ENCODE results near the gene GNAQ.

Gene GNAQ

DNA sequence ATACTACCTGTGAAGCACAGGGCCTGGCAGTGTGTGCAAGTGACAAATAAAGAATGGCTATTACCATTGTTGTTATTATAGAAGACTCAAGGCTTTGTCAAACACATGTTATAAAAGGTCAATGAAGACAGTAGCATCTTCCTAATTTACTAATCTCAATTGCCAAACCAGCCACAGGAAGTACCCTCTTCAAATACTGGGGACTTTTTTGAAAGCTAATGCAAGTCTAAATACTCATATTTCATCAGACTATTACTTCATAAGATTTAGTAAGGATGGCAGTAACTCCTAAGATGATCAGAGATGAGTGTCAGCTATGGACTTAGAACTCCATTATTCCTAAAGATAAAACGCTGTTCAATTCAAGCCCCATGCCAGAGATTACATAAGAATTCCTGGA is 43.0 kb downstream of the GNAQ start:
- H3K27ac Mint-ChIP-seq: no peak overlapping the region
- no peaks in the 10 kb centered on the region for H3K4me1 Mint-ChIP-seq
- no peak overlapping the region for H3K4me3 Mint-ChIP-seq
- H3K36me3 Mint-ChIP-seq (ENCODE audit: low read depth): peaks cover 18% of the 10 kb centered on the region
- TF ChIP-seq, protein P1, sequence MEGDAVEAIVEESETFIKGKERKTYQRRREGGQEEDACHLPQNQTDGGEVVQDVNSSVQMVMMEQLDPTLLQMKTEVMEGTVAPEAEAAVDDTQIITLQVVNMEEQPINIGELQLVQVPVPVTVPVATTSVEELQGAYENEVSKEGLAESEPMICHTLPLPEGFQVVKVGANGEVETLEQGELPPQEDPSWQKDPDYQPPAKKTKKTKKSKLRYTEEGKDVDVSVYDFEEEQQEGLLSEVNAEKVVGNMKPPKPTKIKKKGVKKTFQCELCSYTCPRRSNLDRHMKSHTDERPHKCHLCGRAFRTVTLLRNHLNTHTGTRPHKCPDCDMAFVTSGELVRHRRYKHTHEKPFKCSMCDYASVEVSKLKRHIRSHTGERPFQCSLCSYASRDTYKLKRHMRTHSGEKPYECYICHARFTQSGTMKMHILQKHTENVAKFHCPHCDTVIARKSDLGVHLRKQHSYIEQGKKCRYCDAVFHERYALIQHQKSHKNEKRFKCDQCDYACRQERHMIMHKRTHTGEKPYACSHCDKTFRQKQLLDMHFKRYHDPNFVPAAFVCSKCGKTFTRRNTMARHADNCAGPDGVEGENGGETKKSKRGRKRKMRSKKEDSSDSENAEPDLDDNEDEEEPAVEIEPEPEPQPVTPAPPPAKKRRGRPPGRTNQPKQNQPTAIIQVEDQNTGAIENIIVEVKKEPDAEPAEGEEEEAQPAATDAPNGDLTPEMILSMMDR (IDR thresholded peaks at IDR 0.05; ENCODE audit: unreplicated experiment in 3 of 3): no peak
- H3K9me3 Mint-ChIP-seq: peaks cover 3% of the 10 kb centered on the region
- no peaks in the 10 kb centered on the region for H3K27me3 Mint-ChIP-seq (ENCODE audit: low read depth)

DNA sequence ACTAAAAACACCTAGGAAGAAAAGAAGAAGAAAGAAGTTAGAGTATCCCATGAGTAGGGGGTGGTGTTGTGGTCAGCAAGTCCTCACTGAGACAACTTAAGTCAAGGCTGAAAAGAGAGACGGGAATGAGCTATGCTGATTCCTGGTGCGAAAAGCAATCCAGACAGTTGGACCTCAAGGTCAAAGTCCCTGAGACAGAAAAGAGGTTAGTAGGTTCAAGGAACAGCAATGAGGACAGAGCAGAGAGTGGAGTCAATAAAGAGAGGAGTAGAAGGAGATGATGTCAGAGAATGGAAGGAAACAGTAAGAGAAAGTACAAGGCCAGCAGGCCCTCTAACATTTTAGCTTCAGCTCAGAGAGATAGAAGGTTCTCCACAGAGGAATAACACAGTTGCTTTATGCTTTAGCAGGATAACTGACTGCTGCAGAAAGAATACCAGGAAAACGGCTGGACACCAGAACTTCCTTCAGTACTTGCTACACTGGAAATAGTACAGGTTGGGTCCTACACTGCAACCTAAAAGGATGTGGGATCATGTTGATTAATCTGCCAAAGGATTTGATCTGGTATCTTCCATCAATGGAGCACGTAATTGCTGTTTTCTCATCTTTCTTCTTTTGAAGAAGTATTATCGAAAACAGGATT is 43.6 kb downstream of the GNAQ start:
- Mint-ChIP-seq H3K9me3 (peaks cover 3% of the 10 kb centered on the region), H3K4me1 (no peaks in the 10 kb centered on the region), H3K4me3 (no peak overlapping the region), H3K27ac (no peak overlapping the region), H3K27me3 (ENCODE audit: low read depth) (no peaks in the 10 kb centered on the region), H3K36me3 (ENCODE audit: low read depth) (peaks cover 22% of the 10 kb centered on the region)
- TF ChIP-seq, protein P1 (IDR thresholded peaks at IDR 0.05; ENCODE audit: unreplicated experiment in 3 of 3): no peak

DNA sequence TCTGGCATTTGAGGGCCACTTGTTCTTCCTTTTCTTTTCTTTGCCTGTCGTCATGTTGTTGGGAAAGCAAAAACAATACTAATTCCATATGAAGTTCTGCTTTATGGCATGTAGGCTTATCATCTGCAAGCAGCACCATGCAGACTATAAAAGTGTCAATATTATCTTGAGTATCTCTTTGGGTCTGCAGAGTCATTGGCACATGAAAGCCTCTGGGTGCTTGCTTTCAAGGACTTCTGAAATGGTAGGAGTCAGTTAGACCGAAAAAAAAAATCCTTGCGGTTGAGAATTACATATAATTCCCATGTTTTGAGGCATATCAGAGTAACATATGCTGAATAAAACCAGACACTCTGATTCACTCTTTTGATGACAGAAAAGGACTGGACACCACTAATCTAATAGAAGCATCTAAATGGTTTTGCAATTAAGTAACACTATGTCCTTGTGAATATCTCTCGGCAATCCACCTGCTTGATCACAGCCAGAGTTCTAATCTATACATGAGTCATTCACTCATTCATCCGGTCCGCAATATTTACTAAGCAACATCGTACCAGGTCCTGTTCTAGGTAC is 44.4 kb downstream of the GNAQ start:
- peaks cover under 1% of the 10 kb centered on the region for H3K4me1 Mint-ChIP-seq
- TF ChIP-seq, protein P1 (IDR thresholded peaks at IDR 0.05; ENCODE audit: unreplicated experiment in 3 of 3): no peak
- no peak overlapping the region for H3K27ac Mint-ChIP-seq
- peaks cover 3% of the 10 kb centered on the region for H3K9me3 Mint-ChIP-seq
- no peaks in the 10 kb centered on the region for H3K27me3 Mint-ChIP-seq (ENCODE audit: low read depth)
- peaks cover 21% of the 10 kb centered on the region for H3K36me3 Mint-ChIP-seq (ENCODE audit: low read depth)
- H3K4me3 Mint-ChIP-seq: no peak overlapping the region

DNA sequence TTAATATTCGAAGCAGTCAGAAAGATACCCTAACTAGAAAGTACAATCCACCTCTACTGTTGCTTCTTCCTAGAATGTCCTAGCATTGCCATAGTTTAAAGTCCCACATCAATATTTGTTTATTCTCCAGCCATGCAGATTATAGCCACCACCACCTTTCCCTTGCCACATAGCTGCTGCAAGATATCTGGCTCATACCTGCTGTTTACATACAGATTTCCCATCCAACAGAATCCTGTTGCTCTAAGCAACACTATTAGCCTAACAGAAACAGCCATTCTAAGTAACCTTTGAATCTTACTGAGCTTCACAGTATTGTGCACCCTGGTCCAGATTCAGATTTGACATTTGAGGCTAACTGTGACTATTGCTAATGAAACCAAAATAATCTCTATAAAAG is 45.6 kb downstream of the GNAQ start:
- Mint-ChIP-seq H3K9me3 (no peaks in the 10 kb centered on the region), H3K27me3 (ENCODE audit: low read depth) (no peaks in the 10 kb centered on the region), H3K27ac (peak overlapping the region in 1 of 3 experiments; percentile 54), H3K36me3 (ENCODE audit: low read depth) (peaks cover 9% of the 10 kb centered on the region), H3K4me3 (no peak overlapping the region), H3K4me1 (peaks cover 12% of the 10 kb centered on the region)
- TF ChIP-seq, protein P1 (IDR thresholded peaks at IDR 0.05; ENCODE audit: unreplicated experiment in 3 of 3): no peak

DNA sequence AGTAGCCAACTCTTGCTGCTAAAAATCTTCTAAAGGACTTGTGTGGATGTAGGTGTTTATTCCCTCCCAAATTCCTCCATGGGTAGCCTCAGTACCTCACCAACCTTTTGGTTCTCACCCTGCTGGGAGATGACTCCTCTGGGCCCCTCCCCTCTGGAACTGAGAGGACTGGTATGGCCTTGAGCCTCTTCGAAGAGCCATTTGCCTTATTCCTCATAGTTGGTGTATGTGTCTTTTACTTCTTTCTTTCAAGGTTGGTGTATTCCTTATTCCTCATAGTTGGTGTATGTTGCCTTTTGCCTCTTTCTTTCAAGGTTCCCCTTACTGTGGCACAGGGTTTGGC is 48.3 kb downstream of the GNAQ start:
- peaks cover 31% of the 10 kb centered on the region for H3K4me1 Mint-ChIP-seq
- H3K27me3 Mint-ChIP-seq (ENCODE audit: low read depth): no peaks in the 10 kb centered on the region
- no peak overlapping the region for H3K4me3 Mint-ChIP-seq

More for the DNA sequence above, 48.3 kb downstream of the GNAQ start:
- TF ChIP-seq, protein P1 (IDR thresholded peaks at IDR 0.05; ENCODE audit: unreplicated experiment in 3 of 3): no peak
- peaks cover 9% of the 10 kb centered on the region for H3K36me3 Mint-ChIP-seq (ENCODE audit: low read depth)
- H3K27ac Mint-ChIP-seq: no peak overlapping the region
- no peaks in the 10 kb centered on the region for H3K9me3 Mint-ChIP-seq
